RKO (cell line): ENCODE results near the gene TRIM25.
"Not testable (repeated sequence)": the region's sequence is repeated elsewhere in the genome, so short reads cannot be mapped to it uniquely, and the experiment has no call there.

Experiments
- DNase-seq: peaks from one replicate; pipeline ENCODE4 v3.0.0-alpha.2; 2016; ENCODE audit warnings: low spot score

The TRIM25 gene, protein sequence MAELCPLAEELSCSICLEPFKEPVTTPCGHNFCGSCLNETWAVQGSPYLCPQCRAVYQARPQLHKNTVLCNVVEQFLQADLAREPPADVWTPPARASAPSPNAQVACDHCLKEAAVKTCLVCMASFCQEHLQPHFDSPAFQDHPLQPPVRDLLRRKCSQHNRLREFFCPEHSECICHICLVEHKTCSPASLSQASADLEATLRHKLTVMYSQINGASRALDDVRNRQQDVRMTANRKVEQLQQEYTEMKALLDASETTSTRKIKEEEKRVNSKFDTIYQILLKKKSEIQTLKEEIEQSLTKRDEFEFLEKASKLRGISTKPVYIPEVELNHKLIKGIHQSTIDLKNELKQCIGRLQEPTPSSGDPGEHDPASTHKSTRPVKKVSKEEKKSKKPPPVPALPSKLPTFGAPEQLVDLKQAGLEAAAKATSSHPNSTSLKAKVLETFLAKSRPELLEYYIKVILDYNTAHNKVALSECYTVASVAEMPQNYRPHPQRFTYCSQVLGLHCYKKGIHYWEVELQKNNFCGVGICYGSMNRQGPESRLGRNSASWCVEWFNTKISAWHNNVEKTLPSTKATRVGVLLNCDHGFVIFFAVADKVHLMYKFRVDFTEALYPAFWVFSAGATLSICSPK

DNA sequence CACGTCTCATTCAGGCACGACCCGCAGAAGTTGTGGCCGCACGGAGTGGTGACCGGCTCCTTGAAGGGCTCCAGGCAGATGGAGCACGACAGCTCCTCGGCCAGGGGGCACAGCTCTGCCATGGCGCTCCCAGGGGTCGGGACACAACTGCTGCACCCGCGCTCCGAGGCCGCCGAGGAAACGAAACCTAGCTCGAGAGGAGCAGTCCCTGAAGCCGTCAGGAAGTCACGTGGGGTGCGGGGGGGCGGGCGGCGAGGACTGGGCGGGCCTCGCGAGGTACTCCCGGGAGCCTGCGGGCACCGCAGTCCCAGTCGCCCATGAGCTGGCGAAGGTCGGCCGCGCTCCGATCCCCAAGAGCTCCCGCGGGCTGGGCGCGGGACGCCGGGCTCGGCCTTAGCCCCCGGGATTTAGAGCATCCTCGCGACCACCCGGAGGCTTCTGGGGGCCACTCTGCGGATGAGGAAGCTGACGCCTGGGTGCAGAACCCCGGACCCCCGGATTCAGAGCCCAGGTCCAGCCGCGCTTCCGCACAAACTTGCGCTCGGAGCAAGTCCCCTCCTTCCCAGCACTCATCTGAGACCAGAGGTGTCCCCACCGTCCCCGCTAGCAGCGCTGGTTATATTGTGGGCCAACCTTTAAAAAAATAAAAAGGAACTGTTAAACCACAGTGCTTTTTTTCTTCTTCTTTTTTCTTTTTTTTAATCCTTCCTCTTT, at the start of gene TRIM25:
TSS of gene TRIM25 (minus strand) at position 183 of the 714 bp plus-strand sequence. CDS start at position 122, 61 bp downstream.
- peak; percentile 90 for DNase-seq

DNA sequence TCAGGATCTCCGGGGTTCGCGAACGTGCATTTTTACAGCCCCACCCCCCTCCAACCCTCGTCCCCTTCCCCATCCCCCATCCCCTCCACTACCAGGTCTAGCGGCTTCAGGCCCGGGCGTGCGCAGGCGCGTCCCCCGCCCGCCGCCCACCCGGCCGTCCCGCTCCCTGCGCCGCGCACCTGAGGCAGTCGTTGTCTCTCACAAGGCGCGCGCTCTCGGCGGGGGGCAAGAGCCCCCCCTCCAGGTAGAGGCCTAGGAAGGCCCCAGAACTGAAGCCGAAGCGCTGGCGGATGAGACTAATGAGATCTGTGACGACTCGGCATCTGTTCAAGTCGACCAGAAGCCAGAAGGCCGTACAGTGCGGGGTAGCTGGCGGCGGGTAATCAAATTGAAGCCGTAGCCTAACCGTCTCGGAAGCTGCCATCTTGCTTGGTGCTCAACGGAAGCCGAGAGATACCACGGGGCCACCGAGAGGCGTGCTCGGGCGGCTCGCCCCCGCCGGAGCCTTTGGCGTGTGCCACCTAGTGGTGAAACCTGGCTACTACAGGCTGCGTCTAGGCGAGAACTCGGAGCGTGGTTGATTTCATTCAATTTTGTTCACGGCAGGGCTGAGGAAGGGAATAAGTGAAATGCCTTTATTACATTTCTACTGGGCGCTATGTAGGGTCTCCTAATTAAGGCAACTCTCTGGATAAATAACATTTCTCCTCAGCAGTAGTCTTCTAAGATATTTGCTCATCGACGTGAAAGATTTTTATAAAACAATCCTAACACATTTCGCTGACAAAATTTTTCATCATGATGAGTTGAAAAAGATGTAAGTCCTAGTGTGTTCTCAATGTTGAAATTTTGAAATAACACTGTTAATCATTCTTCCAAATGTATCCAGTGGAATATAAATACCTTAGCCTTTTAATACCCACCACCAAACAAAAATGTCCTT, 47.0 kb upstream of the TRIM25 start, which contains the start of gene COIL:
TSS of gene COIL (minus strand) at position 455 of the 943 bp plus-strand sequence. CDS start at position 424, 31 bp downstream.
- DNase-seq, result peak; percentile 92

DNA sequence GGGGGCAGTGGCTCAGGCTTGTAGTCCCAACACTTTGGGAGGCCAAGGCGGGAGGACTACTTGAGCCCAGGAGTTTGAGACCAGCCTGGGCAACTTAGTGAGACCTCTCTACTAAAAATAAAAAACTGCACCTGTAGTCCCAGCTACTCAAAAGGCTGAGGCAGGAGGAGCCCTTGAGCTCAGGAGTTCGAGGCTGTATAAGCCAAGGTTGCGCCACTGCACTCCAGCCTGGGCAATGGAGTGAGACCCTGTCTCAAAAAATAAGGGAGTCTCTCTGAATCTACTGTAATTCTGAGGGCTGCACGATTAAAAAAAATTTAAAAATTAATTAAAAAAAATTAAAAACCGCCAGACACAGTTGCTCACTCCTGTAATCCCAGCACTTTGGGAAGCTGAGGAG, 43.1 kb upstream of the TRIM25 start:
- DNase-seq, result no peak

DNA sequence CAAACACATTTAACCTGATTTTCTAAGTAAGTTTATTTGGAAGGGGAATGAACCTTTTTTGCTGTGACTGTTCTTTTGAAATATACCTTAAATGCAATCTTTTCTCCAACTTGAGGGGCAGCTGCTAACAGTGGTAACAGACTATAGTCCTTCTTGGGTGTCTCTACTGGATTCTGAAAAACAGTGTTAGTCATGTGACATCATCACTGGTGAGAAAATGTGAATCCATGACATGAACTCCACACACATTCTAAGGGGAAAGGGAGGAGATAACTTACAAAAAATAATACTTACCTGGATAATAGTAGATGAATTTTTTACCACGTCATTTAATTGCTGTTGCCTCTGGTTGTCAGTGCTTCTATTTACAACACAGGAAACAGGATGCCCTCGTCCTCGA, 35.7 kb upstream of the TRIM25 start:
- no peak for DNase-seq

DNA sequence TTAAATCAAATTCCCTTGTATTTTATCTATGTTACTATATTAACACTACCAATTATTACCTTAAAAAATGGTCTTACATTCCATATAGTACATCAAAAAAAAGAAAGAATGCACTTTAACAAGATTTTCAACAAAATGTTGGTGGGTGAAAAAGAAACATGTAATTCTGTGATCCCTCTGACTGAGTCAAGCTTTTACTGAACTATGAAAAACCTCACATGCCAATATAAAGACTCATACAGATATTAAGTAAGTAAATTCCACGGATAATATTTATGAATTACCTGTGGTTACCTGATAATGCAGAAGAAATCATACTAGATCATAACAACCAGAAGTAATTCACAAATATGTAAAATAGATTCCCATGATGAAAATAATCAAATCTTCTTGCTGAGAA, 34.6 kb upstream of the TRIM25 start:
- no peak for DNase-seq

DNA sequence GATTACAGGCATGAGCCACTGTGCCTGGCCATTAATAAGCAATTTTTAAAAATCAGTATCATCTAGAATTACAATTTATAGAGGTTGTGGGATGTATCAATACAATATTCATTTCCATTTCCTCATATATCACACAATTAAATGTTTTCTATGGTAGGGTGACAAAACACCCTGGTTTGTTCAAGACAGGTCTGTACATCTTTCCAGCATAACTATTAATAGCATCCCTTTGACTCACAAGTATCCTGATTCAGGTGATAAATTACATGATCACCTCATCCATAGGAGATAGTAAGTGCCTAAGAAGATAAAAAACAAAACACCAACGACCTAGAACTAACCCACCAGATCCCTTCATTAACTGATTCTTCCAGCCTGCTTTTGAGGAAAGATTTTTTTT, 33.9 kb upstream of the TRIM25 start:
- DNase-seq, result no peak

DNA sequence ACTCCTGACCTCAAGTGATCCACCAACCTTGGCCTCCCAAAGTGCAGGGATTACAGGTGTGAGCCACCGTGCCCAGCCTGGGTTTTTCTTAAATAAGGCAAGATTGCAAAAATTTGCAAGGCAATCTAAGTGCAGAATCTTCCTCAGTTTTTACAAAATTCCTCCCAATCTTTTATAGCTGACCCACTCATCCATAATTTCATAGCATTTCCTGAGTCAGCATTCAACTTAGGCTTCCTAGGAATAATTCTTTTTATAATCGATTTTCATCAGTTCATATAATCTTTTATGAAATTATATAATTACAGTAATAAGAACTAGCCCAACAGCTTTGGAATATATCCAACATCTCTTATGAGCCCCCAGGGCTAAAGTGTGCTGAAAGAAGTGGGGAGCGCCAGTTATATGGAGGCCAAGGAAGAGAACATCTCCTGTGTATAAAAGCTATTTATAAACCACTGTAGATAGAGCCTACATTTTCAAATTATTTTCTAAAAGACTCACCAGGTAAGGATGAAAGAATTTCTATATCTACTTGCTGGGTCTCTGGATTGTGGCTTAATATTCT, 32.2 kb upstream of the TRIM25 start:
- no peak for DNase-seq

DNA sequence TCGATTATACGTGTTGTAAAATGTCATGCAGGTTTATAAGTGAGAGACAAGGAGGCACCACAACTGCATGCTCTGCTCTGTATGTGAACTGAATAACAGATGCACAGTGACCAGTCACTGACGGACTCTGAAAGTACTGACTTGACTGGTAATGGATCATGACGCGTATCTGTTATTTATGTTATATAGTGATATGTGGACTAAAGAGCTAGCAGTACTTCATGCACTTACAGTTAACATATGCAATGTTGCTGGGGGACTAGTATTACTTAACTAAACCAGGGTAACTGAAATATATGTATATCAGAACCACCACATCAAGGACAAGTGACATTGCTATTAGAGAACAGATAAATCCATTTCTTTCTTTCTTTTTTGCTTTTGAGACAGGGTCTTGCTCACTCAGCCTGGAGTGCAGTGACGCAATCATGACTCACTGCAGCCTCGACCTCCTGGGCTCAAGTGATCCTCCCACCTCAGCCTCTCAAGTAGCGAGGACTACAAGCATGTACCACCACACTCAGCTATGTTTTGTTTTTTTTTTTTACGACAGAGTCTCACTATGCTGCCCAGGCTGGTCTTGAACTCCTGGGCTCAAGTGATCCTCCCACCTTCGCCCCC, 29.8 kb upstream of the TRIM25 start:
- no peak for DNase-seq

DNA sequence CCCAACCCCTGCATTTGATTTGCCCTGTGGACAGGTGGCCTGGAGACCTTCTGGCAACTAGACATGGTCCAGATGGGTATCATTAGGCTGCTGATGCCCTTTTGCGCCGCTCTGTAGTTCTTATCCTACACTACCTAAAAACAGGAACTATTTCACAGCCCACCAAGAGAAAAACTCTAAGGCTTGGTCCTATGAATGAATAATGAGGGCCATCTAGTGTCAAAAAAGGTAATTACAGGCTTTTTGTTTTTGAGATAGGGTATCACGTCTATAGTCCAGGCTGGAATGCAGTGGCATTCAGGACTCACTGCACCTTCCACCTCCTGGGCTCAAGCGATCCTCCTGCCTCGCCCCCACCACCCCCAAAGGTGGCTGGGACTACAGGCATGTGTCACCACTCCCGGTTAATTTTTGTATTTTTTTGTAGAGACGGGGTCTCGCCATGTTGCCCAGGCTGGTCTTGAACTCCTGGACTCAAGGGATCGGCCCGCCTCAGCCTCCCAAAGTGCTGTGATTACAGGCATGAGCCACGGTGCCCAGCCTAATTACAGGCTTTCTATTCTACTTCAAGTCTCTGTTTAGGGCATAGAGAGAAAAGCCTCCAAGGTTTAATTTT, 26.1 kb upstream of the TRIM25 start:
- peak; percentile 67 for DNase-seq

DNA sequence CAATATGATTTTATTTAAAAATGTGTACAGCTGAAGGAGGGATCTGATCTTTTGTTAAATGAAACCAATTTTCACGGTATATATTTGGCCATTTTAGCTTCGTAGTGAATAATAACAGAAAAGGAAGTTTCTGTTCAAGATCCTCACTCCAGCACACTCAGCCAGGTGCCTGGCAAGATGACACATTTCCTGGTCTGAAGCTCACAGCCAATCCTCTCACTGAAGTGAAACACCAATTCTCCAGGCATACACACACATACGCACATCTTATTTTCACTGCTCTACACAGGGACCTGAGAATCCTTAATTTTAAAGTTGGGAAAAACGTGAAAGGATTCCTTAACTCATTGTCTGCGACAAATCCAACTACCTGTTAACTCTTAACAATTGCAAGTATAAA, 24.4 kb upstream of the TRIM25 start:
- not testable (repeated sequence) for DNase-seq

DNA sequence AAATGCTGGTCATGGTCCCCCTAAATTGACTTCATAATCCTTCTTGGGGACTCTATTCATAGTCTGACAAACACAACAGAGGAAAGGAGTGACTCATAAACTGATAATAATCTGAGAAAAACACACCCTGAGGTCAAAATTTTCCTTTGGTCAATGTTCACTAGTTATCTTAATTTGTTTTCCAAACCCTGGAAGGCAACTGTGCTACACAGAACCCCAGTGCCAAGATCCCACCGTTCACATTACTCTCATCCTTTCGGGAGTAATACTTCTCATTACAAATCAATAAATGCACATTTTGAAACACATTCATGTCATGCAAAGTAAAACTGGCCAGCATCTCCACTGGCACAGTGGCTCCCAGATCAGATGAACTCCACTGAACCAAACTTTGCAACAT, 23.8 kb upstream of the TRIM25 start:
- DNase-seq, result no peak

DNA sequence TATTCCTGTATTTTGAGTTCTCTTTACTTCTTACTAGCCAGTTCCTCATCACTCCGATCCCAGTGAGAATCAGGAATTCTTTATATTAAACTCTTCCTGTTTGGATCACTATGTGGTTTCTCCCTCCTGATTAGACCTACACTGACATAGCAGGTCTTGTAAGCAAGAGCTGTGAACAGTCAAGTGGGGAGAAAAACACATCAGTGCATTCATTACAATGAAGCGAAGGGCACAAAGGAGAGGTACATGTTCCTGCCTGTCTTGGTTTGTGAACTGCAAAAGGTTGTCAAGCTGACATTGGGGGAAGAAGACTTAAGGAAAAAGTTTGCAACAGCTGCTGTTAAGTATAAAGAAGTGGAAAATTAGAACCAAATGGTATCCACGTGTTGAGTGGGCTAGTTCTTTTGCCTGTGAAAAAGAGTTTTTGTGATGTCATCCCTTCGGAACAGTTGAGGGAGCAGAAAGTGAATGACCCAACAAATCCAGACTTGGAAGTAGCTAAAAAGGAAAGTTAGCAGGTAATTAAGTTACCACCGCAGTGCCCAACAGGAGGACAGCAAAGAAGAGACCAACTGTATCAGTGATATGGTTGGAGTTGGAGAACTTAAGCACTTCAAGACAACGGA, 23.0 kb upstream of the TRIM25 start:
- DNase-seq, result no peak

DNA sequence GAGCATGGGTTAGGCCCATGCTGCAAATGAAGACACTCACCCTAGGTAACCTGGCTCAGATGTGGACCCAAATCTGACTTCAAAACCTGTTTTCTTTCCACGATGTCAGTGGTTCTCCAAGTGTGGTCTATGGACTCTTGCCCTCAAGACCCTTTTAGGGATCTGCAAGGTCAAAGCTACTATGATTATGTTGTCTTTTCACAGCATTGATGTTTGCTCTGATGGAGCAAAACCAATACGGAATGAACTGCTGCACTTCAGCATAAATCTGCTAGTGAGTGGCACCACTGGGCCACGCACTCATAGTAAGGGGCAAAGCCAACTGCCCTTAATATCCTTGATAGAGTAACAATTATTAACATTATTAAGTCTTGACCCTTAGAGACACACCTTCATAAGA, 21.6 kb upstream of the TRIM25 start:
- DNase-seq, result no peak

DNA sequence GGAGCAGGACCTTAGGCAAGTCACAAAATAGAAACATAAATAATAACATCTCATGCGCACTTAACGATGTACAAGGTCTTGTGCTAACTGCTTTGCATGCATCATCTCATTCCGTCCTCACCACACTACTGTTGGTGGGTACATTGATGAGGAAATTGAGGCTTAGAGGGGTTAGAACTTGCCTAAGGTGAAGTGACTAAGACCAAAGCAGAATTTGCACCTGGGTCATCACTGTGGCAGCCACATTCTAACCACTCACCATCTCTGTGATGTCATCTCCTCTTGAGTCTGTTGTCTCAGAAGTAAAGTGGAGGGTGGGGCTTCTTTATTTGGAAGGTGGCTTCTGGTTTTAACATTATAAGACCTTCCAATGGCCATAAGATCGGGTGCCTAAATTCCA, 20.4 kb upstream of the TRIM25 start:
- DNase-seq, result no peak

DNA sequence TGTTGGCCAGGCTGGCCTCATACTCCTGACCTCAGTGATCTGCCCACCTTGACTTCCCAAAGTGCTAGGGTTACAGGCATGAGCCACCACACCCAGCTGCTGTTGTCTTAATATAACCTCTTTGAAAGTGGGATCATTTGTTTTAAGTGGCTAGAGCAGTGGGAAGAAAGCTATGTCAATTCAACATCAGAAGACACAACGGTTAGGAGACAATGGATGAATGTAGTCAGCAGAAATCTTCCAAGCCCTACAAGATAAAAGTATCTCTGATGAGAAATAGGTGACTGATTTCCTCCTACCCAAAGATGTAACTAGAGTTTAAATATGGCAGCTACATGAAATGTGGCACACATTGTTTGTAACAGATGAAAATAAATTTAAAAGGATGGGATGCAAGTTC, 20.0 kb upstream of the TRIM25 start:
- DNase-seq, result no peak

DNA sequence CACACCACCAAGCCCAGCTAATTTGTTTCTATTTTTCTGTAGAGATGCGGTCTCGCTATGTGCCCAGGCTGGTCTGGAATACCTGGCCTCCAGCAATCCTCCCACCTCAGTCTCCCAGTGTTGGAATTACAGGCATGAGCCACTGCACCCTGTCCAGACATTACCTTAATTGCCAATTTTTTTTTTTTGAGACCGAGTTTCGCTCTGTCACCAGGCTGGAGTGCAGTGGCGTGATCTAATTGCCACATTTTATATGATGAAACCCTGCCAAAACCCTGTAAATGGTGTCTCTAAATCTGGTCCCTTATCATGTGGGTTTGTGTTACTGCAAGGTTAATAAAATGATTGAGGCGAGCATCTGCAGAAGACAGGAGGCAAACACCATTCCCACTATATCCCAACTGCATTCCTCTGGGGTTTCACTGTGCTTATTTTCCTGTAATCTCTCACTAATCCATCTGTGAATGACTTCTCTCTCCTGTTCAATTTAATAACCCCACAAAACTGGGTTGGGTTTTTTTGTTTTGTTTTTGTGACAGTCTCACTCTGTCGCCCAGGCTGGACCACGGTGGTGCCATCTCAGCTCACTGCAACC, 19.4 kb upstream of the TRIM25 start:
- no peak for DNase-seq

DNA sequence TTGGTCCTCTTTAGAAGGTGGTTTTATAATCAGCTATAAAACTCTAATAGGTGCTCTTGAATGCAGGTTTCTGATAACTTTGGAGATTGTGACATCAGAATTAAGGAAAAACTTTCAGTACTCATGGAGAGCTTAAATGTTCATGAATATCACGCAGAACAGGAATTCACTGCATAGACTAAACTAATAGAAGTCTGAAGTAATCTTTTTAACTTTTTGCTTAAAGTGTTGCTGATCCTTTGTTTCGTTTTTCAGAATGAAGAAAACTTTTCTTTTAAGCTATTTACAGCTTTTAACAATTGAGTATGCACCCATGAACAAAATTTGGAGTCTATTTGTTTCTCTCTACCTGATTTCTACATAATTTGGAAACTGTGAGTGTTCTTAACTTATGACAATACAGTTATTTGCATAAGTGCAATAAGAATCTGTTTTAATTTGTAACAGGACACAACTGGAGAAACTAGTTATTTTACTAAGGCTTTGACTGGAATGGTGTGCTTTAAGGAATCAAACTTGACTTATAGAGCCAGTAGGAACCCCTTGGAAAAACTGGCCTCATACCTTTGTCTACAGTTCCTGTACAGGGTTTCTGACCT, 17.0 kb upstream of the TRIM25 start:
- DNase-seq, result no peak

DNA sequence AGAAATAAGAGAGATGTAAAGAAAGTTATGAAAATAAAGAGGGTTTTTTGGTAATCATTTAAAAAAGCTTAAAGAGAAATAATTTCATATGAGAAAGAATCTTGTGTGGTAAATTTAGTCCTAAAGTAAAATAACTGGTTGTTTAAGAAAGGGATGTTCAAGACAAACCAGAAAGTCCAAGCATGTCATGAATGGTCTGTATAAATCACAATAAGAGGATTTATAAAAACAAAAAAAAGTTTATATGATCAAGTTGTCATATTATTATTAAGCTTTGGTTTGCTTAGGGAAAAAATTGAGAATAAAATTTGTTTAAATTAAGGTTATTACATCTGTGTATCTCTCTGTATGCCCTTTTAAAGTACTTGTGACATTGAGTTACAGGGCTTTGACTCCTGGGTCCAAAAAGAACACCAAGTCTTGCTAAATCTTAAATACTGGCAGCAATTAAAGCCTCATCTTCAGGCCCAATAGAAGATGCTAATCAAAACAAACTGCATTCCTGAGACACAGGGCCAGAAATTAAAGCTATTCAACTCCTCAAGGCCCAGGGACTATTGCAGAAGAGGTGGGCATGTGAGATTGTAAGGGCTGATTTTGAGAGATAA, 15.6 kb upstream of the TRIM25 start:
- peak; percentile 28 for DNase-seq

DNA sequence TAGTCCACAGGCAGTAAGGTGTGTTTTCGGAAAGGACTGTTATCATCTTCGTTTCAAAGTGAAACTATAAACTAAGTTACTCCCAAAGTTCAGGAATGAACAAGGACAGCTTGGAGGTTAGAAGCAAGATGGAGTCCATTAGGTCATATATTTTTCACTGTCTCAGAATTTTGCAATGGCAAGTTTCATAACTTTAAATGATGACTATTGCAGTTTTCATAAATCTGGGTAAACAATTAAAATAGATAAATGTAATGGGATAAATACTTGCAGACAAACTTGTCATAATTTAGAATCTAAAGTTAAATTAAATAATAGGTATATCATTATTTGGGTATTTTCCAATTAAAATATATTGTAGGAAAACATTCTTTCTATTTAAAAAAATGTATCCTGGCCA, 14.7 kb upstream of the TRIM25 start:
- DNase-seq, result no peak
